K562 (cell line): ENCODE measurements around the gene AGAP3. TPM values are rescaled to one million over a fixed set of nuclear protein-coding genes. Genes with fewer than 3 reads are reported as not detected.

Experiments
- ATF6 ChIP-seq: sonication (generic); formaldehyde crosslinking; IDR thresholded peaks from 2 replicates; pipeline ENCODE4 v1.4.0; 2020; ENCODE audit warnings: mild to moderate bottlenecking, missing genetic modification reagents
- CBX3 ChIP-seq, 2 experiments: IDR thresholded peaks; 1 replicate in 1 of 2; 2 replicates in 1 of 2; pipeline ENCODE4 v1.6.1; 2012; ENCODE audit warnings: inconsistent platforms in 2 of 2, low read length in 2 of 2, borderline replicate concordance in 1 of 2, control low read depth in 1 of 2
- KDM2B ChIP-seq: fragments of 250-450 bp; sonication (Bioruptor Pico); IDR thresholded peaks from 2 replicates; pipeline ENCODE4 v1.8.0; 2021; ENCODE audit warnings: mild to moderate bottlenecking, moderate library complexity
- LEF1 ChIP-seq: fragments of 450-650 bp; IDR thresholded peaks from 2 replicates; pipeline ENCODE4 v1.6.1; 2016; ENCODE audit warnings: mild to moderate bottlenecking
- ZFP30 ChIP-seq: fragments of 250-450 bp; sonication (Bioruptor Pico); IDR thresholded peaks from 2 replicates; pipeline ENCODE4 v1.8.0; 2022; ENCODE audit warnings: moderate library complexity, mild to moderate bottlenecking, inconsistent platforms, borderline replicate concordance
- ZNF12 ChIP-seq: sonication (generic); formaldehyde crosslinking; IDR thresholded peaks from 2 replicates; pipeline ENCODE4 v1.4.0; 2020; ENCODE audit warnings: mild to moderate bottlenecking, missing genetic modification reagents
- ZNF592 ChIP-seq: fragments of 450-650 bp; IDR thresholded peaks from 2 replicates; pipeline ENCODE4 v1.6.1; 2017; ENCODE audit warnings: antibody characterized with exemption, mild to moderate bottlenecking
- ZNF639 ChIP-seq, 2 experiments: fragments of 200-800 bp in 1 of 2; sonication (Bioruptor generic) in 1 of 2; sonication (generic) in 1 of 2; formaldehyde crosslinking in 1 of 2; IDR thresholded peaks in 1 of 2; conservative IDR thresholded peaks in 1 of 2; 2 replicates each; pipeline versions ENCODE4 v1.5.0 to v1.6.1; 2016 to 2020; ENCODE audit warnings: missing compliant biosample characterization in 1 of 2, missing genetic modification characterization in 1 of 2, missing genetic modification reagents in 1 of 2
- polyA plus RNA-seq, 8 experiments: library from polyadenylated mRNA; depleted of rRNA in 4 of 8; stranded (reverse) in 5 of 8; unstranded in 3 of 8; fragments of >200 nt; fragmentation: Nextera tagmentation in 2 of 8; fragmentation: Illumina TruSeq in 1 of 8; extraction: Ambion mirVana in 2 of 8; extraction: Trizol in 1 of 8; gene quantifications; 2 replicates each; pipeline versions ENCODE4 v1.2.1 to v1.2.3, GENCODE V29; 2011 to 2014; ENCODE audit warnings: inconsistent platforms in 1 of 8, missing spikeins in 1 of 8
- total RNA-seq, 7 experiments: library from RNA; depleted of rRNA in 6 of 7; stranded (reverse); fragments of >200 nt in 6 of 7; fragmentation: Illumina TruSeq in 2 of 7; extraction: Trizol in 2 of 7; gene quantifications; 2 replicates each; pipeline versions ENCODE4 v1.2.1 to v1.2.3, GENCODE V29; 2011 to 2021; ENCODE audit warnings: low replicate concordance in 1 of 7
- TF ChIP-seq, protein P1 (sequence below): sonication (generic); formaldehyde crosslinking; IDR thresholded peaks from 2 replicates; pipeline ENCODE4 v1.8.0; 2022; ENCODE audit warnings: missing genetic modification reagents, mild to moderate bottlenecking, borderline replicate concordance
- TF ChIP-seq, protein P2 (sequence below): fragments of 450-650 bp; IDR thresholded peaks from 2 replicates; pipeline ENCODE4 v1.6.1; 2018; ENCODE audit not compliant: partially characterized antibody
- TF ChIP-seq, protein P3 (sequence below): fragments of 250-450 bp; sonication (Bioruptor Pico); IDR thresholded peaks from 2 replicates; pipeline ENCODE4 v1.5.0; 2021

AGAP3 gene
- total and polyA plus RNA-seq, 9 of the 15 experiments (the other 6 are each of a cell fraction or from before 2014, with no cell fraction given) = 3.4 to 208 (median 62.2) TPM

DNA sequence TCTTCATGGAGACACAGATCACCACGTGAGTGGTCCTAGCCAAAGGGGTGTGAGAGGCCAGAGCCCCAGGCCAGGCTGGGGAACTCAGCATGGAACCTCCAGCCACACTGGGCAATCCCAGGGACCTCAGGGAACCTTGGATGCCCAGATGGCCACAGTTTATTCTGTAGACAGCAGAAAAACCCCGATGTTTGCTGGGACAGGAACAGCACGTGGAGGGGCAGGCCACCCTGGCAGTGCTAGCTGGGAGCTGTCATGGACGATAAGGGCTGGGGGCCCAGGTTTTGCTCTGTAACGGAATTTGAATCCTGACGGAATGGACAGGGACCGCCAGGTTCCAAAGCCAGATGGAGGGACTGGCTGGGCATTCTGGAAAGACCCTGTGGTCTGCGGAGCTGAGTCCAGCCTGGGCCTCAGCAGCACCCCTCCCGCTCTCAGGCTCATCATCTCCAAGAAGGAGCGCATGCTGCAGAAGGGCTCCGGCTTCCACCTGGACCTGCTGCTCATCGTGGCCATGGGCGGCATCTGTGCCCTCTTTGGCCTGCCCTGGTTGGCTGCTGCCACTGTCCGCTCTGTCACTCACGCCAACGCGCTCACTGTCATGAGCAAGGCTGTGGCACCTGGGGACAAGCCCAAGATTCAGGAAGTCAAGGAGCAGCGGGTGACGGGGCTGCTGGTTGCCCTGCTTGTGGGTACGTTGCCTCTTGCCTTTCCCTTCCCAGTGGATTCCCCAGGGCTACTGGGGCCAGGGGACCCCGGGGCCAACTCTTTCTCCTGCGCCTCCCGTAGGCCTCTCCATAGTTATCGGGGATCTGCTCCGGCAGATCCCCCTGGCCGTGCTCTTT, 11.2 kb upstream of the AGAP3 start (continued):
- TF ChIP-seq ZNF639 (CRISPR knock-in tag; conservative IDR thresholded peaks at IDR 0.05 in 1 of 2, IDR thresholded peaks at IDR 0.05 in 1 of 2) (no peak), ATF6 (CRISPR knock-in tag) (no peak), KDM2B (CRISPR knock-in tag) (no peak), ZNF592 (no peak), ZFP30 (CRISPR knock-in tag) (no peak), ZNF12 (no peak), LEF1 (no peak), CBX3 (IDR thresholded peaks at IDR 0.05; ENCODE audit: borderline replicate concordance in 1 of 2, low read length in 2 of 2) (no peak)
- TF ChIP-seq, protein P1, sequence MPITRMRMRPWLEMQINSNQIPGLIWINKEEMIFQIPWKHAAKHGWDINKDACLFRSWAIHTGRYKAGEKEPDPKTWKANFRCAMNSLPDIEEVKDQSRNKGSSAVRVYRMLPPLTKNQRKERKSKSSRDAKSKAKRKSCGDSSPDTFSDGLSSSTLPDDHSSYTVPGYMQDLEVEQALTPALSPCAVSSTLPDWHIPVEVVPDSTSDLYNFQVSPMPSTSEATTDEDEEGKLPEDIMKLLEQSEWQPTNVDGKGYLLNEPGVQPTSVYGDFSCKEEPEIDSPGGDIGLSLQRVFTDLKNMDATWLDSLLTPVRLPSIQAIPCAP (CRISPR knock-in tag) = no peak
- TF ChIP-seq, protein P2, sequence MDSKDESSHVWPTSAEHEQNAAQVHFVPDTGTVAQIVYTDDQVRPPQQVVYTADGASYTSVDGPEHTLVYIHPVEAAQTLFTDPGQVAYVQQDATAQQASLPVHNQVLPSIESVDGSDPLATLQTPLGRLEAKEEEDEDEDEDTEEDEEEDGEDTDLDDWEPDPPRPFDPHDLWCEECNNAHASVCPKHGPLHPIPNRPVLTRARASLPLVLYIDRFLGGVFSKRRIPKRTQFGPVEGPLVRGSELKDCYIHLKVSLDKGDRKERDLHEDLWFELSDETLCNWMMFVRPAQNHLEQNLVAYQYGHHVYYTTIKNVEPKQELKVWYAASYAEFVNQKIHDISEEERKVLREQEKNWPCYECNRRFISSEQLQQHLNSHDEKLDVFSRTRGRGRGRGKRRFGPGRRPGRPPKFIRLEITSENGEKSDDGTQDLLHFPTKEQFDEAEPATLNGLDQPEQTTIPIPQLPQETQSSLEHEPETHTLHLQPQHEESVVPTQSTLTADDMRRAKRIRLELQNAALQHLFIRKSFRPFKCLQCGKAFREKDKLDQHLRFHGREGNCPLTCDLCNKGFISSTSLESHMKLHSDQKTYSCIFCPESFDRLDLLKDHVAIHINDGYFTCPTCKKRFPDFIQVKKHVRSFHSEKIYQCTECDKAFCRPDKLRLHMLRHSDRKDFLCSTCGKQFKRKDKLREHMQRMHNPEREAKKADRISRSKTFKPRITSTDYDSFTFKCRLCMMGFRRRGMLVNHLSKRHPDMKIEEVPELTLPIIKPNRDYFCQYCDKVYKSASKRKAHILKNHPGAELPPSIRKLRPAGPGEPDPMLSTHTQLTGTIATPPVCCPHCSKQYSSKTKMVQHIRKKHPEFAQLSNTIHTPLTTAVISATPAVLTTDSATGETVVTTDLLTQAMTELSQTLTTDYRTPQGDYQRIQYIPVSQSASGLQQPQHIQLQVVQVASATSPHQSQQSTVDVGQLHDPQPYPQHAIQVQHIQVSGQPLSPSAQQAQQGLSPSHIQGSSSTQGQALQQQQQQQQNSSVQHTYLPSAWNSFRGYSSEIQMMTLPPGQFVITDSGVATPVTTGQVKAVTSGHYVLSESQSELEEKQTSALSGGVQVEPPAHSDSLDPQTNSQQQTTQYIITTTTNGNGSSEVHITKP = peak; percentile 27
- TF ChIP-seq, protein P3, sequence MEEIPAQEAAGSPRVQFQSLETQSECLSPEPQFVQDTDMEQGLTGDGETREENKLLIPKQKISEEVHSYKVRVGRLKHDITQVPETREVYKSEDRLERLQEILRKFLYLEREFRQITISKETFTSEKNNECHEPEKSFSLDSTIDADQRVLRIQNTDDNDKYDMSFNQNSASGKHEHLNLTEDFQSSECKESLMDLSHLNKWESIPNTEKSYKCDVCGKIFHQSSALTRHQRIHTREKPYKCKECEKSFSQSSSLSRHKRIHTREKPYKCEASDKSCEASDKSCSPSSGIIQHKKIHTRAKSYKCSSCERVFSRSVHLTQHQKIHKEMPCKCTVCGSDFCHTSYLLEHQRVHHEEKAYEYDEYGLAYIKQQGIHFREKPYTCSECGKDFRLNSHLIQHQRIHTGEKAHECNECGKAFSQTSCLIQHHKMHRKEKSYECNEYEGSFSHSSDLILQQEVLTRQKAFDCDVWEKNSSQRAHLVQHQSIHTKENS = no peak
